RCC 7860 (cell line): ENCODE data around the gene RAB11FIP3.

ENCODE experiments used
- DNase-seq: peaks from one replicate; pipeline ENCODE4 v3.0.0-alpha.2; 2015; ENCODE audit warnings: low spot score
- FAIRE-seq: peaks from 2 replicates; lab custom pipeline; 2012; peaks lifted over from hg19 to GRCh38; lab: Jason Lieb, UNC

The RAB11FIP3 gene

DNA sequence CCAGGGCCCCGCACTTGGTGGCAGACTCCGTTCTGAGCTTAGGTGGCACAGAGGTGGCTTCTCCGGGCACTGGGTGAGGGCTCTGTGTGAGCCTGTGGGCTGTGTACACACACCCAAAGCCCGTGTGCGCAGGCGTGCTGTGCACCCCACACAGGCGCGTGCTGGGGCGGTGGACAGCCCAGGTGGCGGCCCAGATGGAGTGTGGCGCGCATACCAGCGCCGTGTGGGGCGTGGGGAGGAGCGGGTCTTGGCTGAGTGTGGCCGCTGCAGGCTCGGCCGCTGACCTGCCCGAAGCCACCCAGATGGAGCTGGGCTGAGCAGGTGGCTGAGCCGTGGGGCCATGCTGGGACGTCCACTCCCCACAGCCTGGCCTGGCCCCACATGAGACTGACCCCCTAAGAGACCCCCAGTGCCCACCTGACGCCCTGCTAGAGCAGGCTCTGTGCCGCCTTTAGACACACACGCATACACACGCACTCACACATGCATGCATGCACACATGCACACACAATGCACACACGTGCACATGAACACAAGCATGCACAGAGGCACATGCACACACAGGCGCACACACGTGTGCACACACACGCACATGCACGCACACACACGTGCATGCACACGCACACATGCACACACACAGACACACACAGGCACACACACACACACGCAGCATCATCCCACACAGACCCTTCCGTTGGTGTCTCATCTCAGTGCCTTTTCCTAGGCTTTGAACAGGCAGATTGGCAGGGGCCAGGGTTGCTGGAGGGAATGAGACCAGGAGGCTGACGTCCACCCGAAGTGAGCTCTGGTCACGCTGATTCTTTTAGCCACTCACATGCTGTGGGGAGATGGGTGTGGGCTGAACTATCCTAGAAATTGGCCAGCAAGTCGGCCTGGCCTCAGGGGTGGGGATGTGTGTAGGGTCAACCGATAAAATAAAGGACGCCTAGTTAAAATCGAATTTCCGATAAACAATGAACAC lies 136.8 kb downstream of the RAB11FIP3 start:
- FAIRE-seq (no peak), DNase-seq (no peak)

DNA sequence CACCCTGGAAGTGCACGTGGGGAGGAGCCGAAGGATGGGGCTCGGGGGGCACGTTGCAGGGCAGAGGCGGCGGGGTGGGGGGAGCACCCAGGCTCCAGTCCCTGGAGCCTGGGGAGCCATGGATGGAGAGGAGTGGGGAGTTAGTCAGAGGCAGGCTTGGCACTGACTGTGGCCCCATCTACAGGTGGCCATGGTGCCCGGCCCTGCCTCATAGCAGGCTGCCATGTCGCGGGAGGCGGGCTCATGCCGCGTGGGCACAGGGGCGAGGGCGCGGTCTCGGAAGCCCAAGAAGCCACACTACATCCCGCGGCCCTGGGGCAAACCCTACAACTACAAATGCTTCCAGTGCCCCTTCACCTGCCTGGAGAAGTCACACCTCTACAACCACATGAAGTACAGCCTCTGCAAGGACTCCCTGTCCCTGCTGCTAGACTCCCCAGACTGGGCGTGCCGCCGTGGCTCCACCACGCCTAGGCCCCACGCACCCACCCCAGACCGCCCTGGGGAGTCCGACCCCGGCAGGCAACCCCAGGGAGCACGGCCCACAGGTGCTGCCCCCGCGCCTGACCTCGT lies 137.7 kb downstream of the RAB11FIP3 start:
- FAIRE-seq, result no peak
- DNase-seq, result no peak

DNA sequence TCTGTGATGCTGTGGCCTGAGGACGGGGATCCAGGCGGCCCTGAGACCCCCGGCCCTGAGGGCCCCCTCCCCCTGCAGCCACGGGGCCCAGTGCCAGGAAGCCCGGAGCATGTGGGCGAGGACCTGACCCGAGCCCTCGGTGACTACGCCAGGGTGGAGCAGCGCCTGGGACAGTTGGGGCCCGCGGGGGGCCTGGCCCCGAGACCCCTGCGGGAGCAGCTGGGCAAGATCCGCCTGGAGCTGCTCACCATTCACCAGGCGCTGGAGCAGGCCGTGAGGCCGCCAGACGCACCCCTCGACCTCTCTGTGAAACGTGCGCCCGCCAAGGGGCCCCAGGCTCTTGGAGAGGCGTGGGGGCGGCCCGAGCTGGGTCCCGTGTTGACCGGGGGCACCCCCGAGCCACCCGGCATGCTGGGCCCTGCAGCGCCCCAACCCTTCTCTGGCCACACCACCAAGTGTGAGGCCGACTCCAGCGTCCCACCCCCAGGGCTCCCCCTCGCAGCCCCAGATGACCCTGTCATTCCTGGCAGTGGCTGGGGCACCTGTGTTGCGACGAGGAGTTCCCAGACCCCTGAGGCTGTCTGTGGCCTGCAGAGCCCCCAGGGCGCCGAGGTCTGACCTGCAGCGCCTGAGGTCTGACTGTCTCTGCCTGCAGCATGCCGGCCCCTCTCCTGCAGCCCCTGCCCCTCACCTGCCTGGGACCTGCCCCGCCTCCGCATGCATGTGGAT lies 139.4 kb downstream of the RAB11FIP3 start:
- FAIRE-seq (no peak), DNase-seq (no peak)

DNA sequence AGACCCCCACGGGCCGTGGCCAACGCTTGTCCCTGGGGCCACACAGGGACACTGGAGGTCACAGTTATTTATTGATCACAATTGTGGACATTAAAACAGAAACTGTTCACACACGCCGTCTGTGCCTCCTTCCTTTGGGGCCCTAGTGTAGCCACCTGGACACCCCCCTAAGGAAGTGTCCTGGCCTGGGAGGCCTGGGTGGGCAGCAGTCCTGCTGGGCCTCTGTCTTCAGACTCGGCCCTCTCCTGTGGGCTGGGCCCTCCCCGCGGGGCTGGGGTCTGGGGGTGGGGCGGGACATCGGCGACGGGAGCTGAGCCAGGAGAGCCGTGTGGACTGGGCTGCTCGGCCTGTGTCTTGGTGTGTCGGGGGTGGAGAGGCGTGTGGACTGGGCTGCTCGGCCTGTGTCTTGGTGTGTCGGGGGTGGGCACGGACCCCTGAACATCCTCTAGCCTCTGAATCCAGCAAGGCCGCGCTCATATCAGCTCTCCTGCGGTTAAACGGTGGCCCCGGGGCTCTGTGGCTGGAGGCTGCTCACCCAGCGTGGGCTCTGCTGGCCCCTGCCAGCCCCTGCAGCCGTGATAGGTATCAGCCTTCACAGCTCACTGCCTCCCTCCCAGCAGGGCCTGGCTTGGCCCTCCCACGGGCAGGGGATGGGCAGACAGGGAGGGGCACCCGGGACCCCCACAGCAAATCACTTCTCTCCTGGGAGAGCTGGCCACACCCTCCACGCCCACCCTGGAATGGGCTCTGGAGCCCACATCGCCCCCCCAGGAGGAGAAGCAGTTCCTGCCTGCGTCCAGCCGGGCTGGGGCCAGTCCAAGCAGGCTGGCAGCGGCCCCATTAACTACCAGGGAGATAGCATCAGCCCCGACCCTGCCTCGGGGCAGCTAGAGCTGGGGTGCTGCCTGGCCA lies 140.2 kb downstream of the RAB11FIP3 start:
- no peak for FAIRE-seq
- DNase-seq, result no peak

DNA sequence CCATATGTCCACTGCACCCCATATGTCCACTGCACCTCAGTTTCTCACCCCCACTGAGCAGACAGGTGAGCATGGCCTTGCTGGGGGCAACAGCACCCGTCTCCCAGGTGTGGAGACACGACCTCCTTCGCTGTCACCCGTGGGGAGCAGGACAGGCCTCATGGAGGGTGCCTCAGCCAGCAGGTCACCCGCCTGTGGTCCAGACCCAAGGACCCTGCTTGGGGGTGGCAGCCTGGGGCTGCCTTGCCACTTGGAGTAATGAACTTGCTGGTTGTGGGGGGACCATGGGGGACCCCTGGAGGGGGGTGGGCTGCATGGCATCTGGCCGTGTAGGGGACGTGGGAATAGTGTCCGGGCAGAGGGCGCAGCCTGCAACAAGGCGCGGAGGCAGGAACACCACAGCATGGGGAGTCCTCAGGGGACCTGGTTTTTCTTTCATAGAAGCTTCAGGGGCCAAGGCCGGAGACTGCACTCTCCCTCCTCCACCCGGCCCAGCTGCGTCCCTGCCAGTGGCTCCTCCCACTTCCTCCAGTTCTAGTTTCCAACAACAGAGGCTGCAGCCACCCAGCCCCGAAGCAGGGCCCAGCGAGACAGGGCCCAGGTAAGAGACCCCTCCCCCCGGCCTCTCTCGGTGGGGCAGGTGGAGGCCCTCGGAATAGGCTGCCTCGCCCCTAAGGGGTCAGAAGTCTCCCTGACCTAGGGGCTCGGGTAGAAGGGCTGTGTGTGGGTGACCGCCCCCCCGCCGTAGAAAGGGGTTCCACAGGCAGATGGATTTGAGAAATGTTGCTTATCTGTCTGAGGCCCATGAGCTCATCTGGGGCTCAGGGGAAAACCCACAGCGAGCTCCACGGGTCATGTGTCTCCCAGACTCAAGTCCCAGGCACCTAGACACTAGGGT lies 141.3 kb downstream of the RAB11FIP3 start, which contains the start of gene NHLRC4:
Gene NHLRC4 (plus strand): TSS at position 531 of the 898 bp plus-strand sequence. CDS start 1,043 bp downstream, outside the sequence.
- DNase-seq, result no peak
- no peak for FAIRE-seq

DNA sequence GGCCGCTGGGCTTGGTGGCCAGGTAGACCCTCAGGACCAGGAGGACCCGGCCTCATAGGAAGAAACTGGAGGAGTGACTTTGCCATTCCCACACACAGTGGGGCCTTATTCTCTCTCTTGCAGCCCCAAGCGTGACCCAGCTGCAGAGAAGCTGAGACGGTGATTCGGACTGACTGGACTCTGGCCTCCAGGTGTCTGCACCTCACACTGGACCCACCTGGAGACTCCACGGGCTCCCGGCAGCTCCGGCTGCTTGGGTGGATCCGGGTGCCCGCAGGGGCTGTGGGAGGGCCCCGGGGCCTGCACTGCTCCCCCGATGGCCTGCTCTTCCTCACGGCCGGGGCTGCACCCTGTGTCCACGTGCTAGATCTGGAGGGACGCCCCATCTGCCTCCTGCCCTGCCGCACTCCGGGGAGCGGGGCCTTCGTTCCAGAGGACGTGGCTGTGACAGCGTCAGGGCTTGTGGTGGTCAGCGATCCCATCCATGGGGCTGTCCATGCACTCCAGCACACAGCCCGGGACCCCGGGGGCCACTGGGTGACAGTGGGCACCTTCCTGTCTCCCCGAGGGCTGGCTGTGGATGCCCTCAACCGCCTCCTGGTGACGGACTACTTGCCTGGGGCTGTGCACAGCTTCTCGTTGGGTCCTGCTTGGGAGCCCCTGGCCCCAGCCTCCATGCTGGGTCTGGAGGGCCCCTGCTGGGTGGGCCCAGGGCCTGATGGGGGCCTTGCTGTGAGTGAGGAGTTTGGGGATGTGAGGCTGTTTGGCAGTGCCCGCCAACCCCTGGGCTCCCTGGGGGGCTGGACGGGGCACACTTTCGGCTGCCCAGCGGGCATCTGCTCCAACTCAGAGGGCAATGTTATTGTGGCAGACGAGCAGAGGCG lies 142.2 kb downstream of the RAB11FIP3 start:
- FAIRE-seq (no peak), DNase-seq (no peak)

DNA sequence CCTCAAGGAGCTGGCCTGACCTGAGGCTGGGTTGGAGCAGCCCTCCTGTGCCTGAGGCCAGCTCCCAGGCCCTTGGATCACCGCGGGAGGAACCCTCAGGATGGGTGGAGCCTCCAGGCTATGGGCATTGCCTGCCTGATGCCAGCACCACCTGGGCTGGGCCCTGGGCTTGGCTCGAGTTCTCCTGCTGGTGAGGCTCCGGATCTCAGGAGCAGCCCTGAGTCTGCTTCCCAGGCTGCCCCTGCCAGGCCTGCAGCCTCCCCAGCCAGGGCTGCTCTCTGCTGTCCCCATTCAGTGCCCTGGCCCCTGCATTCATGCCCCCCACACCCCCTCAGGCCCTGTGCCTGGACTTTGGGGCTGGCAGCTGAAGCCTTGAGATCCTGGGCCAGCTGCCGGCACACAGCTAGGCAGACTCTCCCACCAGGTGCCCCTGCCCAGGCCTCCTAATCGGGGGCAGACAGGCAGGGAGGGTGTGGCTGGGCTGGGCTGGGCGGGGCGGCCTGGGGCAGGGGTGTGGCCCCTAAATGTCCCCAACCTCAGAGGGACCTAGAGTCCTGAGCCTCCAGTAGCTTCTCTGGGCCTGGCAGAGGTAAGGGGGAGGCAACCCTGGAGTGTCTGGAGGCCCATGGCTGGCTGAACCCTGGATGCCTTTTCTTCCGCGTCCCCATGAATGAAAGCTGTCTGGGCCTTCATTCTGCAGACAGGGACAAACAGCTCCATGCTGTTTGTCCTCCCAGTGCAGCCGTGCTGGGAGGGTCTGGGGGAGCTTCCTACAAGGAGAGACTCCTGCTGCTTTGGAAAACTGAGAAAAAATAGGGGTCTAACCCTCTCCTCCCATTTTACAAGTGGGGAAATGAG lies 143.2 kb downstream of the RAB11FIP3 start:
- FAIRE-seq (no peak), DNase-seq (no peak)

DNA sequence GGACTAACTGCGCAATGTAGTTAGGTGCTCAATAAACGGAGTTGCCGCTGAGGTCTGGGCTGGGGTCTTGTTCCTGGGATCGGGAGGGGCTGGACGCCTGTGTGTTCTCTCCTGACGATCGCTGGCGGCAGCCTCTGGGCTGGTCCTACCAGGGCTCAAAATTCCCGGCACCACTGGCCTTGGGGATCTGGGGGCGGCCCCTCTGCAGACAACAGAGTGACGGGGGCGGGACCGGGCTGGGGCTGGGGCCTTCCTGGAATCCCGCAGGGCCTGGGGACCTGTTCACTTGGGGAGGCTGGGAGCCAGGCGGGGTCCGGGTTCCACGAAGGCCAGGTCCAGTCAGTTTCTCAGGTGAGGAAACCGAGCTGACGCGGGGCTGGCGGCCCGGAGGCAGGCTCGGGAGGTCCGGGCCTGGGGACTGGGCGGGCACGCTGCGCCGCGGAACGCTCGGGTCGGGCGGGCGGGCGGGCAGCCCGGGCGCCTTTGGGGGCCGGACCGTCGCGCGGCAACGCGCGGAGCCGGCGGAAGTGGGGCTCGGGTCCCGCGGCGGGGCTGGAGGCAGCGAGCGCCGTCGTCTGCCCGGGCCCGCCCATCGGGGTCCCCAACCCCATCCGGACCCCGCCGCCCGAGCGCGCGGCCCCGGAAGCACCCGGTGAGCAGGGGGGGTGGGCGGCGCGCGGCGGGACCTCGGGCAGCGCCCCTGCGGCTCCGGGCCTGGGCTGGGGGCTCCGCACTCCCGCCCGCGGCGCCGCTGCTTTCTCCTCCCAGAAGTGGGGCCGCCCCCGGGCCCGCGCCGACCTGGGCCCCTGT lies 144.2 kb downstream of the RAB11FIP3 start, which contains the start of gene PIGQ:
Gene PIGQ (plus strand): TSS at position 524 of the 810 bp plus-strand sequence. CDS start 4,107 bp downstream, outside the sequence.
- no peak for FAIRE-seq
- DNase-seq, result peak; percentile 9
